Erythroblast (primary cell): ENCODE results near the gene PSMB11.

Experiments used
- GATA1 ChIP-seq: IDR thresholded peaks from 2 replicates; pipeline ENCODE4 v1.6.1; 2011; ENCODE audit warnings: low read depth, mild to moderate bottlenecking, control low read depth, low read length, moderate library complexity
- POLR2A ChIP-seq: IDR thresholded peaks from 2 replicates; pipeline ENCODE4 v1.6.1; 2011; ENCODE audit warnings: mild to moderate bottlenecking, low read length

DNA sequence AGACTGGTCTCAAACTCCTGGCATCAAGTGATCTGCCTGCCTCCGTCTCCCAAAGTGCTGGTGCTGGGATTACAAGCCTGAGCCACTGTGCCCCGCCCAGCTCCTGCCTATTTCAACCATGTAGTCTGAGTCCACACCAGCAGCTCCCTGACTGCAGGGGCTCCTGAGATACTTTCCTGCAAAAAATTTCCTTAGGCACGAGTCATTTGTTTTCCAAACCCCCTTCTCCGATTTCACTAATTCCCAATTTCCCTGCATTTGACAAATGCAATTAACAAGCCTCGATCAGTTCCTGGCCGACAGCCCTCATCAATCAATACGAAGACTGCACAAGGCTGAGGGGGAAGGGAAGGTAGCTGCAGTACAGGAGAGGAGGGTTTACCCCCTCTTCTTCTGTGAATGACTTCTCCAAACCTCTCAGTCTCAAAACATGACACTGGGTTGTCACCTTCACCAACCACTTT lies 17.4 kb upstream of the PSMB11 start:
- TF ChIP-seq POLR2A (no peak), GATA1 (no peak)
